GM12892 (cell line): ENCODE measurements around the gene TESK1.

ENCODE experiments used
- POLR2A ChIP-seq: IDR thresholded peaks from 2 replicates; pipeline ENCODE4 v1.6.1; 2011; ENCODE audit warnings: low read depth, low read length, control low read depth
- POLR2AphosphoS5 ChIP-seq: IDR thresholded peaks from 2 replicates; pipeline ENCODE4 v1.6.1; 2011; ENCODE audit warnings: low read depth, low read length, control low read depth
- TAF1 ChIP-seq: IDR thresholded peaks from 2 replicates; pipeline ENCODE4 v1.6.1; 2011; ENCODE audit warnings: low read depth, mild to moderate bottlenecking, control low read depth, low read length, borderline replicate concordance

DNA sequence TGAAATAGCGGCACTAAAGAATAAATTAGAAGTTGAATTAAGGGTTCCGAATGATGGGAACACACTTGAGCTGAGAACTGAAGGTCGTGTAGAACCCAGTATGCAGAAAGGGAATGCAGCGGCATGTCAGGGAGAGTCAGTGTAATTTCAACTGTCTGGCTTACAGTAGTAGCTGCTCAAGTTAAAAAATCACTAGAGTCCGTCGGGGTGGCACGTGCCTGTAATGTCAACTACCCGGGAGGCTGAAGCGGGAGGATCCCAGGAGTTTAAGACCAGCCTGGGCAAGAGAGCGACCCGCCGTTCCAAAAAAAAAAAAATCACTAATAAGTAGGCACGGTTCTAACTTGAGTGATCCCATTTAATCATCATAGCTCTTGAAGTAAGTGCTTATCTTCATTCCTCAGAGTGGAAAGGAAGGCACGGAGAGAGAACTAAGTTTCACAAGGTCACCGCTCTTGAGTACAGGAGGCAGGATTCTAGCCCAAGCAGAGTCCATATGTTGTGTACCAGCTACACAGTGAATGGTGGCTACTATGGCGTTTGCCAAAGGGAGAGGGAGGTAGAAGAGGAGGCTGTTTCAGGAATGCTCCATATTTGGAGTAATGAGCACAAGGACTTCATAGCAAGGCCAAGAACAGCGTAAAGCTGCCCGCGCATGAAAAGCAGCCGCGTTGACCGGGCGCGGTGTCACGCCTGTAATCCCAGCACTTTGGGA, 51.9 kb downstream of the TESK1 start:
- TF ChIP-seq POLR2A (no peak), POLR2AphosphoS5 (no peak), TAF1 (no peak)
